Neuronal stem cell (in vitro differentiated cells): Measurements from ENCODE around the gene MAD1L1.
"Not testable (repeated sequence)": the region's sequence is repeated elsewhere in the genome, so short reads cannot be mapped to it uniquely, and the experiment has no call there.

Experiments
- DNase-seq: peaks from one replicate; pipeline ENCODE4 v3.0.0-alpha.2; 2013; ENCODE audit warnings: low spot score
- H2AFZ ChIP-seq: one replicate; pipeline ENCODE4 v1.6.1; 2013; ENCODE audit warnings: mild to moderate bottlenecking, low read length, inconsistent platforms
- H2AK5ac ChIP-seq: 2 replicates; pipeline ENCODE4 v1.6.1; 2013; ENCODE audit warnings: low read depth, mild to moderate bottlenecking, inconsistent platforms, low read length, moderate library complexity, mixed read lengths
- H2BK120ac ChIP-seq: 2 replicates; pipeline ENCODE4 v1.6.1; 2013; ENCODE audit warnings: low read depth, mild to moderate bottlenecking, inconsistent platforms, low read length, moderate library complexity, mixed read lengths
- H2BK12ac ChIP-seq: one replicate; pipeline ENCODE4 v1.6.1; 2013; ENCODE audit warnings: low read length, inconsistent platforms
- H2BK15ac ChIP-seq: 2 replicates; pipeline ENCODE4 v1.6.1; 2013; ENCODE audit warnings: mild to moderate bottlenecking, low read length, inconsistent platforms, mixed read lengths
- H2BK5ac ChIP-seq: one replicate; pipeline ENCODE4 v1.6.1; 2013; ENCODE audit warnings: inconsistent platforms, mild to moderate bottlenecking, low read length, moderate library complexity
- H3K14ac ChIP-seq: one replicate; pipeline ENCODE4 v1.6.1; 2013; ENCODE audit warnings: low read length, inconsistent platforms
- H3K18ac ChIP-seq: 2 replicates; pipeline ENCODE4 v1.6.1; 2013; ENCODE audit warnings: low read length, inconsistent platforms
- H3K23ac ChIP-seq: 2 replicates; pipeline ENCODE4 v1.6.1; 2013; ENCODE audit warnings: low read depth, mild to moderate bottlenecking, mixed read lengths, low read length, inconsistent platforms; ENCODE audit not compliant: poor library complexity
- H3K27ac ChIP-seq: replicated peaks from 3 replicates; pipeline ENCODE4 v1.5.1; 2013; ENCODE audit warnings: low read length, inconsistent platforms
- H3K27me3 ChIP-seq, 3 experiments: 2 replicates each; pipeline ENCODE4 v1.6.1; 2013; ENCODE audit warnings: low read length in 3 of 3, mild to moderate bottlenecking in 2 of 3, inconsistent platforms in 1 of 3, low read depth in 1 of 3, mixed read lengths in 1 of 3, moderate library complexity in 1 of 3; ENCODE audit not compliant: control insufficient read depth in 3 of 3, insufficient read depth in 3 of 3
- H3K36me3 ChIP-seq, 2 donors: replicated peaks in 1 of 2; 2 replicates each; pipeline ENCODE4 v1.6.1; 2013; ENCODE audit warnings: low read length in 2 of 2; ENCODE audit not compliant: control insufficient read depth in 2 of 2, insufficient read depth in 2 of 2
- H3K4ac ChIP-seq: 2 replicates; pipeline ENCODE4 v1.6.1; 2013; ENCODE audit warnings: inconsistent platforms, mild to moderate bottlenecking, low read length, moderate library complexity
- H3K4me1 ChIP-seq, 2 donors: 1 replicate in 1 of 2; 2 replicates in 1 of 2; pipeline ENCODE4 v1.6.1; 2013; ENCODE audit warnings: low read length in 2 of 2, low read depth in 1 of 2; ENCODE audit not compliant: control insufficient read depth in 2 of 2, insufficient read depth in 1 of 2
- H3K4me2 ChIP-seq: one replicate; pipeline ENCODE4 v1.6.1; 2013; ENCODE audit warnings: mild to moderate bottlenecking, low read length, inconsistent platforms; ENCODE audit not compliant: insufficient read depth, poor library complexity, severe bottlenecking
- H3K4me3 ChIP-seq, 2 donors: 2 replicates each; pipeline ENCODE4 v1.5.1; 2013; ENCODE audit warnings: low read length in 2 of 2, mild to moderate bottlenecking in 2 of 2, inconsistent platforms in 1 of 2, moderate library complexity in 1 of 2
- H3K79me1 ChIP-seq: one replicate; pipeline ENCODE4 v1.6.1; 2013; ENCODE audit warnings: low read depth, mild to moderate bottlenecking, inconsistent platforms, low read length, moderate library complexity
- H3K9ac ChIP-seq: one replicate; pipeline ENCODE4 v1.6.1; 2013; ENCODE audit warnings: mild to moderate bottlenecking, low read depth, low read length, inconsistent platforms; ENCODE audit not compliant: poor library complexity
- H3K9me3 ChIP-seq, 2 donors: replicated peaks in 1 of 2; 2 replicates each; pipeline versions ENCODE3 to v1.6.1; 2013; ENCODE audit warnings: low read length in 2 of 2, mild to moderate bottlenecking in 2 of 2, inconsistent platforms in 1 of 2, low read depth in 1 of 2, mixed read lengths in 1 of 2, moderate library complexity in 1 of 2; ENCODE audit not compliant: control insufficient read depth in 2 of 2, insufficient read depth in 1 of 2
- H4K8ac ChIP-seq: one replicate; pipeline ENCODE4 v1.6.1; 2013; ENCODE audit warnings: low read depth, mild to moderate bottlenecking, inconsistent platforms, low read length, moderate library complexity
- H4K91ac ChIP-seq: one replicate; pipeline ENCODE4 v1.6.1; 2013; ENCODE audit warnings: low read length, low read depth, mild to moderate bottlenecking, inconsistent platforms; ENCODE audit not compliant: poor library complexity
- WGBS, 2 donors: extraction: QIAGEN DNeasy Blood & Tissue Kit; methylation state at CpG; one replicate each; pipeline ENCODE4 v1.1.7; 2013; ENCODE audit warnings: missing lambda C conversion rate in 2 of 2, mixed read lengths in 1 of 2; ENCODE audit not compliant: insufficient read length in 2 of 2, insufficient replicate concordance in 1 of 2; ENCODE audit errors: extremely low coverage in 2 of 2; 5-methylcytosine and 5-hydroxymethylcytosine counted together

Gene MAD1L1

DNA sequence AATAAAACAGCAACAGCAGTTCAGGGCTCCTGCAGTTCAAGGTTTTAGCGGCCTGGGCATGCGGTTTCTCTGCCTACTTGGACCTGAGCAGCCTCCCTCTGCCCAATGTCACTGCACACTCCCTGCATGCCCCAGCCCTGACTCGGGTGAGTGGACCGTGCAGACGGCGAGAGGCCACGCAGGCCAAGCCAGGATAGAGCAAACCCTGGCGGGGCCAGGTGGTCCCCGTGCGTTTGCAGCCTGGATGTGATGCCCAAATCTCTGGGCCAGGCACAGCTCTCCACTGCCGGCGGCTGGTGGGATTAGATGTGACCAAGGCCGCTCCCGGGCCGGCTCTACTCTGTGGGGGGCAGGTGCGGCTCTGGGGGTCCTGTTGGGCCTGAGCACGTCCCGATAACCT, 392.0 kb downstream of the MAD1L1 start:
- no CpG with 5 or more reads among the region's 18 CpGs for WGBS, 2 donors
- not testable (repeated sequence) for H3K4me2 ChIP-seq, H3K9ac ChIP-seq, H2AFZ ChIP-seq, H2BK120ac ChIP-seq, H3K18ac ChIP-seq, H3K23ac ChIP-seq, H3K14ac ChIP-seq, H3K9me3 ChIP-seq, H3K27ac ChIP-seq, H3K27me3 ChIP-seq, H3K4ac ChIP-seq, H2BK12ac ChIP-seq, DNase-seq, H4K91ac ChIP-seq, H2BK15ac ChIP-seq, H2AK5ac ChIP-seq, H3K4me1 ChIP-seq, H3K4me3 ChIP-seq, H3K79me1 ChIP-seq, H2BK5ac ChIP-seq, H4K8ac ChIP-seq, H3K36me3 ChIP-seq

DNA sequence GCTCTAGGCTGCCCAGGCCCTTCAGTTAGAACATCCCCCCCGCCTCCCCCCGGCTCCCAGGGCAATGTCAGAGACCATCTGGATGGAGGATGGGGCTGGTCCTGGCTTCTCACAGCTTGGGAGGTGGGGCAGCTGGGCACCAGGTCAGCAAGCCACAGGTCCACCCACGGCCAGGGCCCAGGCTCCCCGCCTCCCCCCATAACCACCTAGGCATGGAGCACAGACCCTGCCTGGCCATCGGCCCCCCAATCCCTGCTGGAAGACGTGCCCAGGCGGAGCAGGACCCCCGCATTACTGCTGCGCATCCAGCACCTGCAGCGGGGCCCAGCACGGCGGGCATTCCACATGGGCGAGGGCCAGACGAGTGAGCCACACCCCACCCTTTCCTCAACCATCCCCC, 393.0 kb downstream of the MAD1L1 start:
- peak overlapping the region; percentile 16 for H2BK12ac ChIP-seq
- no peak overlapping the region for H3K4me3 ChIP-seq
- H4K8ac ChIP-seq = no peak overlapping the region
- no peak overlapping the region for H2BK15ac ChIP-seq
- no peak overlapping the region for H3K9ac ChIP-seq
- no peak overlapping the region for H3K27ac ChIP-seq
- H2BK120ac ChIP-seq = no peak overlapping the region
- H2AFZ ChIP-seq = no peak overlapping the region
- H3K4me1 ChIP-seq = no peaks in the 10 kb centered on the region
- no peaks in the 10 kb centered on the region for H3K27me3 ChIP-seq
- peaks cover 0 to 3% of the 10 kb centered on the region in 2 donors for H3K9me3 ChIP-seq
- no peak overlapping the region for H3K4ac ChIP-seq
- no peaks in the 10 kb centered on the region for H3K36me3 ChIP-seq
- no peak overlapping the region for H4K91ac ChIP-seq
- H3K79me1 ChIP-seq = peaks cover 3% of the 10 kb centered on the region
- H2BK5ac ChIP-seq = no peak overlapping the region
- no CpG with 5 or more reads among the region's 14 CpGs for WGBS, 2 donors
- DNase-seq = no peak
- no peak overlapping the region for H3K14ac ChIP-seq
- no peak overlapping the region for H3K4me2 ChIP-seq
- H2AK5ac ChIP-seq = no peak overlapping the region
- H3K18ac ChIP-seq = no peak overlapping the region
- peak overlapping the region; percentile 80 for H3K23ac ChIP-seq

DNA sequence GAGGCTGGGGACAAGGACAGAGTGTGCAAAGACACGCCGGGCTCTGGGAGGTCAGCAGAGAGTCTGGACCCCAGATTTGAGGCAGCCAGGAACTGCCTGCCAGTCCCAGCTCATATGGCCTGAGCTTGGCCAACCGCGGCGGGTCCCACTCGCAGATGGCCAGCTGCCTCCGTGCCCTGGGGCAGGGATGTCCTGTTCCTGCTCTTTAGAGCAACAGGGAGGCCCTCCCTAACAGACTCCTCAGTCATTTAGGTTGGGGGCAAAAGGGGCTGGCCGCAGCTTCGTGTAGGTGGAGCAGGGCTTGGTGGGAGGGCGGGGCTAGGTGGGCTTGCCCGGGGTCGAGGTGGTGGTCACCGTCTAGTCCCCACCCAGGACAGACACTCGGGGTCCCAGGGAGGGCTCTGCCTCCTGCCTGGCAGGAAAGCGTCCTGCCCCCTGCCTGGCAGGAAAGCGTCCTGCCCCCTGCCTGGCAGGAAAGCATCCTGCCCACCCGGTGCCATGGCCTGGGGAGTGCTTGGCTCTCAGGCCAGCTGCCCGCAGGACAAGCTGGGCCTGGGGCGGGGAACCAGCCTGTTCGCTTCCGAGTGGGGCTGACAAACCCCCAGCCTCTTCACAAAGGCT, 393.7 kb downstream of the MAD1L1 start:
- H3K4me3 ChIP-seq, H3K27ac ChIP-seq, H3K18ac ChIP-seq, H3K14ac ChIP-seq, H3K4me2 ChIP-seq, H3K9me3 ChIP-seq, H3K4me1 ChIP-seq, H3K23ac ChIP-seq, H3K9ac ChIP-seq, H4K91ac ChIP-seq, DNase-seq, H3K27me3 ChIP-seq, H4K8ac ChIP-seq, H2BK15ac ChIP-seq, H2BK12ac ChIP-seq, H2BK120ac ChIP-seq, H2AK5ac ChIP-seq, H2BK5ac ChIP-seq, H3K79me1 ChIP-seq, H3K36me3 ChIP-seq, H3K4ac ChIP-seq, H2AFZ ChIP-seq: not testable (repeated sequence)
- no CpG with 5 or more reads among the region's 21 CpGs for WGBS, 2 donors

DNA sequence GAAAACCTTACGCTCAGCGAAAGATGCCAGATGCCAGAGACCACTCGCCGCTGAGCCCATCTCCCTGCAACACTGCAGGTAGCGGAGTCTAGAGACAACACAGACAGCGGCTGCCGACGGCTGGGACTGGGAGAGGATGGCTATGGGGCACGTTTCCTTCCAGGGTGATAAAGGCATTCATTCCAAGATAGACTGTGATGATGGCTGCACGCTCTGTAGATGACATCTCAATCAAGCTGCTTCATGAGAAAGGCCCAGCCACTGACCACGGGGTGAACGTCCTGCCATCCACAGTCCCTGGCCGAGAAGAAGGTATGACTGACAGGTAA, 394.2 kb downstream of the MAD1L1 start:
- H4K8ac ChIP-seq, H3K4me3 ChIP-seq, H2BK5ac ChIP-seq, H3K9me3 ChIP-seq, H4K91ac ChIP-seq, H3K4ac ChIP-seq, H3K27me3 ChIP-seq, H3K14ac ChIP-seq, H2BK12ac ChIP-seq, H2BK15ac ChIP-seq, H2AFZ ChIP-seq, H3K18ac ChIP-seq, H3K4me2 ChIP-seq, H3K9ac ChIP-seq, H3K23ac ChIP-seq, H3K4me1 ChIP-seq, H3K27ac ChIP-seq, H3K79me1 ChIP-seq, H2BK120ac ChIP-seq, H2AK5ac ChIP-seq, DNase-seq, H3K36me3 ChIP-seq: not testable (repeated sequence)
- no CpG with 5 or more reads among the region's 13 CpGs for WGBS, 2 donors
